OCI-LY1 (cell line): ENCODE results near the gene CEP19.

ENCODE experiments used
- H2AFZ ChIP-seq: fragments of 200-600 bp; sonication (generic), shearing (Covaris generic); 2 replicates; pipeline ENCODE4 v1.6.0; 2014; ENCODE audit warnings: antibody characterized with exemption, mild to moderate bottlenecking, low read length
- H3F3A ChIP-seq: fragments of 200-600 bp; sonication (generic), shearing (Covaris generic); 2 replicates; pipeline ENCODE4 v1.6.0; 2014; ENCODE audit warnings: mild to moderate bottlenecking, antibody characterized with exemption, low read length, moderate library complexity; ENCODE audit not compliant: insufficient read depth
- H3K27ac ChIP-seq: fragments of 200-600 bp; sonication (generic); 2 replicates; pipeline ENCODE4 v1.5.1; 2014; ENCODE audit warnings: low read length, mixed run types, mild to moderate bottlenecking, low read depth; ENCODE audit not compliant: poor library complexity, severe bottlenecking
- H3K27me3 ChIP-seq: fragments of 200-600 bp; sonication (generic); 2 replicates; pipeline ENCODE4 v1.6.0; 2014; ENCODE audit warnings: antibody characterized with exemption, mild to moderate bottlenecking, low read length, moderate library complexity; ENCODE audit not compliant: insufficient read depth
- H3K36me3 ChIP-seq: fragments of 200-600 bp; sonication (generic); 2 replicates; pipeline ENCODE4 v1.6.1; 2014; ENCODE audit warnings: mild to moderate bottlenecking, antibody characterized with exemption, low read length, moderate library complexity, mixed read lengths; ENCODE audit not compliant: insufficient read depth
- H3K4me1 ChIP-seq: fragments of 200-600 bp; sonication (generic); 2 replicates; pipeline ENCODE4 v1.5.1; 2014; ENCODE audit warnings: mild to moderate bottlenecking, low read length, moderate library complexity; ENCODE audit not compliant: insufficient read depth, severe bottlenecking
- H3K4me2 ChIP-seq: fragments of 200-600 bp; sonication (generic), shearing (Covaris generic); 2 replicates; pipeline ENCODE4 v1.6.1; 2014; ENCODE audit warnings: low read length
- H3K4me3 ChIP-seq: fragments of 200-600 bp; sonication (generic); 2 replicates; pipeline ENCODE4 v1.5.1; 2014; ENCODE audit warnings: low read length, low read depth, mild to moderate bottlenecking, mixed read lengths; ENCODE audit not compliant: poor library complexity, severe bottlenecking
- H3K79me2 ChIP-seq: fragments of 200-600 bp; shearing (Covaris generic); 2 replicates; pipeline ENCODE4 v1.6.1; 2016; ENCODE audit warnings: mixed run types, low read length, mixed read lengths; ENCODE audit not compliant: insufficient read depth
- H3K9ac ChIP-seq: fragments of 200-600 bp; sonication (generic), shearing (Covaris generic); 2 replicates; pipeline ENCODE4 v1.6.1; 2014; ENCODE audit warnings: mild to moderate bottlenecking, low read length, mixed read lengths
- H3K9me2 ChIP-seq: fragments of 200-600 bp; sonication (generic), shearing (Covaris generic); 2 replicates; pipeline ENCODE4 v1.6.1; 2014; ENCODE audit warnings: low read depth, mild to moderate bottlenecking, low read length, mixed read lengths
- H3K9me3 ChIP-seq: fragments of 200-600 bp; shearing (Covaris generic); 2 replicates; pipeline ENCODE4 v1.6.1; 2014; ENCODE audit warnings: low read length, mixed read lengths
- H4K20me1 ChIP-seq: fragments of 200-600 bp; sonication (generic), shearing (Covaris generic); 2 replicates; pipeline ENCODE4 v1.6.0; 2016; ENCODE audit warnings: mild to moderate bottlenecking, low read length; ENCODE audit not compliant: insufficient read depth
- CTCF ChIP-seq: fragments of 200-600 bp; sonication (generic), shearing (Covaris generic); IDR thresholded peaks from 2 replicates; pipeline ENCODE4 v1.5.1; 2017; ENCODE audit warnings: mild to moderate bottlenecking, antibody characterized with exemption, low read length, moderate library complexity, mixed read lengths
- EZH2 ChIP-seq: fragments of 200-600 bp; sonication (generic), shearing (Covaris generic); IDR thresholded peaks from 2 replicates; pipeline ENCODE4 v1.8.0; 2017; ENCODE audit warnings: borderline replicate concordance, mixed run types, mild to moderate bottlenecking, antibody characterized with exemption, low read length, moderate library complexity, mixed read lengths

Gene CEP19

GRCh38 chr3:196673632-196674031 is 38.4 kb downstream of the CEP19 start:
- Histone ChIP-seq H2AFZ (no peak overlapping the region), H3K27me3 (no peaks in the 10 kb centered on the region; the same call in 1 of the 2 replicates), H3K4me3 (no peak overlapping the region), H3K79me2 (no peaks in the 10 kb centered on the region), H3K36me3 (no peaks in the 10 kb centered on the region), H3K9me2 (no peaks in the 10 kb centered on the region), H3K9me3 (no peaks in the 10 kb centered on the region), H3K27ac (no peak overlapping the region), H3F3A (no peaks in the 10 kb centered on the region), H3K4me1 (peaks cover 4% of the 10 kb centered on the region), H3K4me2 (no peak overlapping the region), H3K9ac (no peak overlapping the region), H4K20me1 (no peaks in the 10 kb centered on the region)
- TF ChIP-seq EZH2 (no peak), CTCF (no peak)

GRCh38 chr3:196670339-196670738 is 41.7 kb downstream of the CEP19 start:
- no peaks in the 10 kb centered on the region for H3F3A ChIP-seq
- no peak overlapping the region for H3K9ac ChIP-seq
- H3K9me2 ChIP-seq: no peaks in the 10 kb centered on the region
- H3K4me1 ChIP-seq: peaks cover 4% of the 10 kb centered on the region
- no peaks in the 10 kb centered on the region for H3K9me3 ChIP-seq
- TF ChIP-seq CTCF (no peak), EZH2 (no peak)
- no peaks in the 10 kb centered on the region for H4K20me1 ChIP-seq
- no peak overlapping the region for H3K4me3 ChIP-seq
- H3K4me2 ChIP-seq: no peak overlapping the region
- H3K27ac ChIP-seq: no peak overlapping the region
- H2AFZ ChIP-seq: no peak overlapping the region
- no peaks in the 10 kb centered on the region for H3K79me2 ChIP-seq
- no peaks in the 10 kb centered on the region for H3K36me3 ChIP-seq
- no peaks in the 10 kb centered on the region; the same call in 1 of the 2 replicates for H3K27me3 ChIP-seq

GRCh38 chr3:196667056-196667825 is 44.8 kb downstream of the CEP19 start:
- peaks cover 4% of the 10 kb centered on the region for H3K4me1 ChIP-seq
- H3K9me2 ChIP-seq: no peaks in the 10 kb centered on the region
- H4K20me1 ChIP-seq: no peaks in the 10 kb centered on the region
- no peak overlapping the region for H3K27ac ChIP-seq
- no peaks in the 10 kb centered on the region for H3K9me3 ChIP-seq
- no peaks in the 10 kb centered on the region for H3K36me3 ChIP-seq
- H3F3A ChIP-seq: no peaks in the 10 kb centered on the region
- no peak overlapping the region for H2AFZ ChIP-seq
- TF ChIP-seq CTCF (no peak), EZH2 (no peak)
- H3K79me2 ChIP-seq: no peaks in the 10 kb centered on the region
- no peak overlapping the region for H3K9ac ChIP-seq
- H3K27me3 ChIP-seq: peaks cover 8% of the 10 kb centered on the region
- no peak overlapping the region for H3K4me3 ChIP-seq
- no peak overlapping the region for H3K4me2 ChIP-seq
